PC-9 (cell line): ENCODE results near the gene KRT77. TPM values are rescaled to one million over a fixed set of nuclear protein-coding genes. Genes with fewer than 3 reads are reported as not detected.

Experiments
- BruUV-seq: library from RNA; stranded (reverse); fragments of 400-500 nt; replicated peaks from 2 replicates; lab custom pipeline; 2021; lab: Mats Ljungman, UMichigan
- CTCF ChIA-PET: fragments of 300-600 bp; sonication (Branson Sonifier 250); formaldehyde crosslinking; loops from one replicate; lab custom pipeline; 2022; ENCODE audit warnings: antibody characterized with exemption; lab: Charles Lee
- POLR2A ChIA-PET: fragments of 300-600 bp; sonication (Branson Sonifier 250); formaldehyde crosslinking; loops from one replicate; lab custom pipeline; 2022; ENCODE audit warnings: antibody characterized with exemption; ENCODE audit not compliant: unreplicated experiment; lab: Charles Lee
- DNase-seq, 2 experiments: peaks; one replicate each; pipeline versions ENCODE4 v3.0.0 to v3.0.0-alpha.2; 2015 to 2022; ENCODE audit warnings: mixed read lengths in 1 of 2
- H2AFZ ChIP-seq: fragments of 200-600 bp; sonication (generic); 2 replicates; pipeline ENCODE4 v1.8.1; 2017; ENCODE audit warnings: antibody characterized with exemption
- H3F3A ChIP-seq: fragments of 200-600 bp; sonication (generic); 2 replicates; pipeline ENCODE4 v1.8.1; 2017; ENCODE audit warnings: antibody characterized with exemption, mild to moderate bottlenecking, low read depth; ENCODE audit not compliant: insufficient read depth
- H3K27ac ChIP-seq: fragments of 200-600 bp; sonication (generic); 2 replicates; pipeline ENCODE4 v1.6.1; 2016; ENCODE audit warnings: mixed run types
- H3K27me3 ChIP-seq: fragments of 200-600 bp; sonication (generic); 2 replicates; pipeline ENCODE4 v1.6.1; 2016; ENCODE audit warnings: low read depth, mixed run types; ENCODE audit not compliant: insufficient read depth
- H3K36me3 ChIP-seq: fragments of 200-600 bp; sonication (generic); 2 replicates; pipeline ENCODE4 v1.6.1; 2016; ENCODE audit warnings: low read depth, mixed run types
- H3K4me1 ChIP-seq: fragments of 200-600 bp; sonication (generic); replicated peaks from 2 replicates; pipeline ENCODE4 v1.6.1; 2016; ENCODE audit warnings: mixed run types; ENCODE audit not compliant: insufficient read depth
- H3K4me2 ChIP-seq: fragments of 200-600 bp; sonication (generic); 2 replicates; pipeline ENCODE4 v1.6.1; 2017; ENCODE audit warnings: mixed run types
- H3K4me3 ChIP-seq: fragments of 200-600 bp; sonication (generic); 2 replicates; pipeline ENCODE4 v1.6.1; 2016; ENCODE audit warnings: mixed run types
- H3K79me2 ChIP-seq: fragments of 200-600 bp; sonication (generic); 2 replicates; pipeline ENCODE4 v1.6.1; 2017; ENCODE audit warnings: low read depth, mixed run types
- H3K9me2 ChIP-seq: fragments of 200-600 bp; sonication (generic); 2 replicates; pipeline ENCODE4 v1.8.1; 2017; ENCODE audit warnings: mild to moderate bottlenecking; ENCODE audit not compliant: insufficient read depth
- H3K9me3 ChIP-seq: fragments of 200-600 bp; sonication (generic); 2 replicates; pipeline ENCODE4 v1.8.1; 2016; ENCODE audit warnings: low read depth; ENCODE audit not compliant: insufficient read depth
- H4K20me1 ChIP-seq: fragments of 200-600 bp; sonication (generic); 2 replicates; pipeline ENCODE4 v1.8.1; 2017; ENCODE audit not compliant: insufficient read depth
- EZH2 ChIP-seq: fragments of 200-600 bp; sonication (generic); IDR thresholded peaks from 2 replicates; pipeline ENCODE4 v1.8.0; 2017; ENCODE audit warnings: antibody characterized with exemption, low read depth
- intact Hi-C: fragments of 100-400 bp; cut with micrococcal nuclease; formaldehyde crosslinking; loops from one replicate; pipeline ENCODE4 v1.10.0; 2022; ENCODE audit not compliant: unreplicated experiment
- total RNA-seq: library from RNA; stranded (reverse); gene quantifications from 2 replicates; pipeline ENCODE4 v1.2.3, GENCODE V29; 2021
- TF ChIP-seq, protein P1 (sequence below): fragments of 200-600 bp; sonication (generic); conservative IDR thresholded peaks from 2 replicates; pipeline ENCODE4 v1.6.1; 2017; ENCODE audit warnings: mixed run types, antibody characterized with exemption, mild to moderate bottlenecking, moderate library complexity

KRT77 gene
- total RNA-seq, 1 experiment from 2014 or later: not detected

DNA sequence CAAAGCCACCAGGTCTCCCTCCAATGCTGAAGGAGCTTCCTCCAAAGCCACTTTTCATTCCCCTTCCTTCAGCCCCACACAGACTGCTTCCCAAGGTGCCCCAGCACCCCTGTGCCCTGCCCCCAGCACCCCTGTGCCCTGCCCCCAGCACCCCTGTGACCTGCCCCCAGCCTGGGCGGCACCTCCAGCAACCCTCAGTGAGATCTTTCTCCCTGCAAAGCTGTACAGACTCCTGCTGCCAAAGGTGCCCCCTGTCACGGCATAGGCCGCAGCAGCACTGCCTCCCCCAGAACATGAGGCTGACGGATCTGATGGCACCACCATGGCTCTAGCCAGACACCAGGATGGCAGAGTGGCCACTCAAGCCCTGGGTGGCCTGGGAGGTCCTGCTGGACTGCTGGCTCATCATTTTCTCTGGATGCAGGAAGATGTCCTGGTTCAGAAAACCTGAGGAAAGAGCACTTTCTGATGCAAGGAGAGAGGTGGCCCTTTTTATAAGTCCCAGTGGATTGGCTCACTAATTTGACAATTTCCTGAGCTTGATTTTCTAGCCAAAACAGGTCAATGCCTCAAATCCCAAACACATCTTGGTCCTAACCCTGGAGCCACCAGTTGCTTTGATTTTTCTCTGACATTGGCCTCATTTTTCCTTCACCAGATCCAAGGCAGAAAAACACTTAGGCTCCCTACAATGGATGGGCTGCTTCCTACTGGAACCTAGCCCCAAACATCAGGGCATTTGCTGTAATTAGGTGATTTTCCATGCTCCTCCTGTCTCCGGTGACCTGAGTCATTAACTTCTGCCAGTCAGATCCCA lies 32.7 kb upstream of the KRT77 start:
- no peak overlapping the region for H2AFZ ChIP-seq
- H3K36me3 ChIP-seq: no peaks in the 10 kb centered on the region
- no peak for TF ChIP-seq EZH2
- TF ChIP-seq, protein P1, sequence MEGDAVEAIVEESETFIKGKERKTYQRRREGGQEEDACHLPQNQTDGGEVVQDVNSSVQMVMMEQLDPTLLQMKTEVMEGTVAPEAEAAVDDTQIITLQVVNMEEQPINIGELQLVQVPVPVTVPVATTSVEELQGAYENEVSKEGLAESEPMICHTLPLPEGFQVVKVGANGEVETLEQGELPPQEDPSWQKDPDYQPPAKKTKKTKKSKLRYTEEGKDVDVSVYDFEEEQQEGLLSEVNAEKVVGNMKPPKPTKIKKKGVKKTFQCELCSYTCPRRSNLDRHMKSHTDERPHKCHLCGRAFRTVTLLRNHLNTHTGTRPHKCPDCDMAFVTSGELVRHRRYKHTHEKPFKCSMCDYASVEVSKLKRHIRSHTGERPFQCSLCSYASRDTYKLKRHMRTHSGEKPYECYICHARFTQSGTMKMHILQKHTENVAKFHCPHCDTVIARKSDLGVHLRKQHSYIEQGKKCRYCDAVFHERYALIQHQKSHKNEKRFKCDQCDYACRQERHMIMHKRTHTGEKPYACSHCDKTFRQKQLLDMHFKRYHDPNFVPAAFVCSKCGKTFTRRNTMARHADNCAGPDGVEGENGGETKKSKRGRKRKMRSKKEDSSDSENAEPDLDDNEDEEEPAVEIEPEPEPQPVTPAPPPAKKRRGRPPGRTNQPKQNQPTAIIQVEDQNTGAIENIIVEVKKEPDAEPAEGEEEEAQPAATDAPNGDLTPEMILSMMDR: no peak
- H3K4me2 ChIP-seq: no peak overlapping the region
- no peaks in the 10 kb centered on the region for H4K20me1 ChIP-seq
- H3K4me1 ChIP-seq: no peaks in the 10 kb centered on the region
- DNase-seq: no peak
- H3K9me3 ChIP-seq: no peaks in the 10 kb centered on the region
- POLR2A ChIA-PET: no interaction called here
- no peaks in the 10 kb centered on the region for H3F3A ChIP-seq
- H3K4me3 ChIP-seq: no peak overlapping the region
- no TSS peak for BruUV-seq
- H3K9me2 ChIP-seq: no peaks in the 10 kb centered on the region
- intact Hi-C loops: no loop called here
- CTCF ChIA-PET: no interaction called here
- no peaks in the 10 kb centered on the region for H3K79me2 ChIP-seq
- H3K27me3 ChIP-seq: peaks cover 33% of the 10 kb centered on the region
- H3K27ac ChIP-seq: no peak overlapping the region

DNA sequence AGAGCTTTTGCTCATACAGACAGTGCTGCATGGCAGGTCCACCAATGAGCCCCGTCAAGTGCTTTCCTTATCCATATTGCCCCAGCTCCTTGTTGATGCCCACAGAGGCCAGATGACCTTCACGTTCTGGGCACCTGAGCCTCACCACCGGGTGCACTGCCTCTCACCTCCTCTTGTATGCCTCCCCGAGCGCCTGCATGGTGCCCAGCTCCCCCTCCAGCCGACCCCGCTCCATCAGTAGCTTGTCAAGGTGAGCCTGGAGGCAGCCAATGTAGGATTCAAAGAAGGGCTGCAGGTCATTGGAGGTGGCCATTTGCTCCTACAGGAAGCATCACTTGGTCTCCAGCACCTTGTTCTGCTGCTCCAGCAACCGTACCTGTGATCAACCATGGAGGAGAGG lies 31.8 kb upstream of the KRT77 start:
- BruUV-seq: no TSS peak
- no peaks in the 10 kb centered on the region for H3K9me3 ChIP-seq
- intact Hi-C loops: no loop called here
- H3K27ac ChIP-seq: no peak overlapping the region
- ChIA-PET CTCF (no interaction called here), POLR2A (no interaction called here)
- H3K4me3 ChIP-seq: no peak overlapping the region
- H2AFZ ChIP-seq: no peak overlapping the region
- H3K4me1 ChIP-seq: no peaks in the 10 kb centered on the region
- H3K27me3 ChIP-seq: peaks cover 41% of the 10 kb centered on the region
- no peaks in the 10 kb centered on the region for H3F3A ChIP-seq
- no peaks in the 10 kb centered on the region for H3K79me2 ChIP-seq
- no peaks in the 10 kb centered on the region for H3K9me2 ChIP-seq
- H3K4me2 ChIP-seq: no peak overlapping the region
- DNase-seq: no peak
- TF ChIP-seq, protein P1: no peak
- no peak for TF ChIP-seq EZH2
- H4K20me1 ChIP-seq: no peaks in the 10 kb centered on the region
- no peaks in the 10 kb centered on the region for H3K36me3 ChIP-seq

DNA sequence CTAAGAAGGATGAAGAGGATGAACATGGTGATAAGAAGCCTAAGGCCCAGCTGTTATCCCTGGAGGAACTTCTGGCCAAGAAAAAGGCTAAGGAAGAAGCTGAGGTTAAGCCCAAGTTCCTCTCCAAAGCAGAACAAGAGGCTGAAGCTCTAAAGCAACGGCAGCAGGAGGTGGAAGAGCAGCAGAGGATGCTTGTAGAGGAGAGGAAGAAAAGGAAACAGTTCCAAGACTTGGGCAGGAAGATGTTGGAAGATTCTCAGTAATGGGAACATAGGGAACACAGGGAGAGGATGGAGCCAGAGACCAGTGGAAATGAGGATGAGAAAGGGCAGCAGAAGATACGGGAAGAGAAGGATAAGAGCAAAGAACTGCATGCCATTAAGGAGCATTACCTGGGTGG lies 27.5 kb upstream of the KRT77 start:
- H3F3A ChIP-seq: no peaks in the 10 kb centered on the region
- BruUV-seq: no TSS peak

More for the DNA sequence above, 27.5 kb upstream of the KRT77 start:
- DNase-seq: no peak
- CTCF ChIA-PET: no interaction called here
- Histone ChIP-seq H3K9me2 (no peaks in the 10 kb centered on the region), H4K20me1 (no peaks in the 10 kb centered on the region), H3K4me1 (no peaks in the 10 kb centered on the region), H3K79me2 (no peaks in the 10 kb centered on the region), H3K4me2 (no peak overlapping the region), H3K4me3 (no peak overlapping the region), H3K27me3 (peaks cover 55% of the 10 kb centered on the region), H3K36me3 (no peaks in the 10 kb centered on the region), H3K27ac (no peak overlapping the region), H2AFZ (no peak overlapping the region), H3K9me3 (no peaks in the 10 kb centered on the region)
- TF ChIP-seq, protein P1: no peak
- TF ChIP-seq EZH2: no peak
- intact Hi-C loops: no loop called here
- POLR2A ChIA-PET: no interaction called here
